ENCODE measurements around the gene PTPN3. TPM values are rescaled to one million over a fixed set of nuclear protein-coding genes. Genes with fewer than 3 reads are reported as not detected.

PTPN3 gene
- total and polyA plus RNA-seq, 10 of the 15 experiments (the other 5 are each of a cell fraction or from before 2014, with no cell fraction given) = 0.18 to 1.3 (median 0.39) TPM

DNA sequence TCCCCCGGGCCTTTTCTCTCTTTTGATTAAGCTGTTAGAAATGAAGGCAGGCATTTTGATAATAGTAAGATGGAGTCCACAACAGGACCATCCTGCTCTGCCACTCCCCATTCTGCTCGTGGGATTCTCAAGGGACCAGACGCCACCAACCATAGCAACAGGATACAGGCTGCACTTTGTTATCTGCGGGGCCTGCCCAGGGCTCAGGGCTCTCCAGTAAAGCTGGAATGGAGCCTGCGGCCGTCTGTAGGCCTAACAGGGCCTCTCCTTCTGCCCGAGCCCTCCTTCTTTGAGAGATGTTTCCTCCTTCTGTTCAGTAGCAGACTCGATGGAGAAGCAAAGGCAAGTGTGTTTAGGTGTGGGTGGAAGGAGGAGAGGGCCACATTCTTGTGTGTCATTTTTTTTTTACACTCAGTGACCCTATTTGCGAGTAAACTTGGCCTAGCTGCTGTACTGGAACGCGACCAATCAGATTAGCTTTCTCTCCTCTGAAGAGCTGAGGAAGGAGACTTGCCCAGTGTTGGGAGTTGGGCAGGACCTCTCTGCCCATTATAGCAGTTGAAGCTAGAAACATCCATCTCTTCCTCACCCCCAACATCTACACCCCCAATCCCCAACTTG, 168.4 kb downstream of the PTPN3 start:
- in situ Hi-C loops (cut with MboI) = no loop called here
- ATAC-seq = no peak
- ChIA-PET POLR2A (interaction anchor here (0.7 kb wide), 1 partner anchor 13 kb away, joined by 3 read pairs; no protein-coding TSS in a partner anchor), CTCF (no interaction called here), SMC1A (ENCODE audit: uncharacterized antibody, unreplicated experiment) (interaction anchor here (0.6 kb wide), 1 partner anchor 88 kb away, joined by 3 read pairs; no protein-coding TSS in a partner anchor), RAD21 (ENCODE audit: unreplicated experiment) (no interaction called here)
- Histone ChIP-seq H3K9me3 (replicated peaks; ENCODE audit: control insufficient read depth, insufficient read depth, low read length) (no peaks in the 10 kb centered on the region), H3K27me3 (replicated peaks in 1 of 2; ENCODE audit: control insufficient read depth in 2 of 2, insufficient read depth in 2 of 2, low read length in 1 of 2) (no peaks in the 10 kb centered on the region; a peak in 1 of 4 replicates), H3K4me1 (ENCODE audit: control insufficient read depth, insufficient read depth, low read length) (no peaks in the 10 kb centered on the region), H3K4me3 (no peak overlapping the region), H3K4me2 (ENCODE audit: control insufficient read depth, insufficient read depth) (no peak overlapping the region), H2AFZ (ENCODE audit: control insufficient read depth, low read depth, low read length) (no peak overlapping the region), H4K20me1 (ENCODE audit: control insufficient read depth, insufficient read depth) (no peaks in the 10 kb centered on the region), H3K36me3 (ENCODE audit: control insufficient read depth in 2 of 2, insufficient read depth in 2 of 2, low read length in 1 of 2) (no peaks in the 10 kb centered on the region), H3K9ac (ENCODE audit: control insufficient read depth, insufficient read depth, low read length) (no peak overlapping the region), H3K79me2 (ENCODE audit: control insufficient read depth, insufficient read depth, low read length) (no peaks in the 10 kb centered on the region), H3K27ac (ENCODE audit: control insufficient read depth, insufficient read depth) (no peak overlapping the region)
- intact Hi-C loops (cut with micrococcal nuclease; ENCODE audit: unreplicated experiment) = no loop called here
- no peak for FAIRE-seq
- 37% methylated on average over 11 of the region's 11 CpGs for WGBS (ENCODE audit: insufficient coverage, insufficient replicate concordance, low lambda C conversion rate, missing lambda C conversion rate)
- TF ChIP-seq EZH2 (IDR thresholded peaks at IDR 0.05; ENCODE audit: borderline replicate concordance, control insufficient read depth, low read depth, low read length) = no peak
- BruUV-seq (replicated peaks) = no TSS peak
- no peak for DNase-seq (ENCODE audit: low read depth, low spot score)

GRCh38 chr9:109328978-109329637, 169.0 kb downstream of the PTPN3 start:
- H3K9ac ChIP-seq (ENCODE audit: control insufficient read depth, insufficient read depth, low read length) = no peak overlapping the region
- FAIRE-seq (no peak), ATAC-seq (no peak), DNase-seq (ENCODE audit: low read depth, low spot score) (no peak)
- H3K4me2 ChIP-seq (ENCODE audit: control insufficient read depth, insufficient read depth) = no peak overlapping the region
- no peaks in the 10 kb centered on the region for H4K20me1 ChIP-seq (ENCODE audit: control insufficient read depth, insufficient read depth)
- H3K4me1 ChIP-seq (ENCODE audit: control insufficient read depth, insufficient read depth, low read length) = no peaks in the 10 kb centered on the region
- no peak overlapping the region for H2AFZ ChIP-seq (ENCODE audit: control insufficient read depth, low read depth, low read length)
- intact Hi-C loops (cut with micrococcal nuclease; ENCODE audit: unreplicated experiment) = no loop called here
- H3K79me2 ChIP-seq (ENCODE audit: control insufficient read depth, insufficient read depth, low read length) = no peaks in the 10 kb centered on the region
- 37% methylated on average over 12 of the region's 12 CpGs for WGBS (ENCODE audit: insufficient coverage, insufficient replicate concordance, low lambda C conversion rate, missing lambda C conversion rate)
- H3K27me3 ChIP-seq (replicated peaks in 1 of 2; ENCODE audit: control insufficient read depth in 2 of 2, insufficient read depth in 2 of 2, low read length in 1 of 2) = no peaks in the 10 kb centered on the region; a peak in 1 of 4 replicates
- H3K4me3 ChIP-seq = no peak overlapping the region
- POLR2A ChIA-PET = interaction anchor here (0.7 kb wide), 1 partner anchor 13 kb away, joined by 3 read pairs; no protein-coding TSS in a partner anchor
- no peak overlapping the region for H3K27ac ChIP-seq (ENCODE audit: control insufficient read depth, insufficient read depth)
- no TSS peak for BruUV-seq (replicated peaks)
- SMC1A ChIA-PET (ENCODE audit: uncharacterized antibody, unreplicated experiment) = interaction anchor here (0.6 kb wide), 2 partner anchors 89 to 353 kb away, joined by 3 read pairs; no protein-coding TSS in a partner anchor
- CTCF ChIA-PET = interaction anchor here (0.6 kb wide), 1 partner anchor 9 kb away, joined by 3 read pairs; no protein-coding TSS in a partner anchor
- H3K36me3 ChIP-seq (ENCODE audit: control insufficient read depth in 2 of 2, insufficient read depth in 2 of 2, low read length in 1 of 2) = no peaks in the 10 kb centered on the region
- in situ Hi-C loops (cut with MboI) = no loop called here
- H3K9me3 ChIP-seq (replicated peaks; ENCODE audit: control insufficient read depth, insufficient read depth, low read length) = no peaks in the 10 kb centered on the region
- RAD21 ChIA-PET (ENCODE audit: unreplicated experiment) = no interaction called here
- no peak for TF ChIP-seq SPI1 (IDR thresholded peaks at IDR 0.05; ENCODE audit: borderline replicate concordance, insufficient read depth, low read depth, low read length)
- no peak for TF ChIP-seq STAT1 (conservative IDR thresholded peaks at IDR 0.05)
- TF ChIP-seq RAD51 (IDR thresholded peaks at IDR 0.05) = no peak
- TF ChIP-seq ZNF207 (IDR thresholded peaks at IDR 0.05; ENCODE audit: borderline replicate concordance) = no peak
- no peak for TF ChIP-seq PAX5 (IDR thresholded peaks at IDR 0.05; ENCODE audit: borderline replicate concordance, low read depth, low read length)
- TF ChIP-seq LARP7 (IDR thresholded peaks at IDR 0.05) = no peak
- no peak for TF ChIP-seq IKZF1 (conservative IDR thresholded peaks at IDR 0.05)
- no peak for TF ChIP-seq RELA (IDR thresholded peaks at IDR 0.05; ENCODE audit: borderline replicate concordance, partially characterized antibody)
- TF ChIP-seq POLR2A (IDR thresholded peaks at IDR 0.05; ENCODE audit: low read depth, low read length) = no peak
- TF ChIP-seq ZNF622 (IDR thresholded peaks at IDR 0.05) = no peak
- TF ChIP-seq IRF4 (IDR thresholded peaks at IDR 0.05; ENCODE audit: low read depth, low read length) = no peak
- TF ChIP-seq HDAC6 (IDR thresholded peaks at IDR 0.05; ENCODE audit: unreplicated experiment) = no peak
- no peak for TF ChIP-seq RELB (IDR thresholded peaks at IDR 0.05; ENCODE audit: low read depth)
- no peak for TF ChIP-seq POLR2AphosphoS2 (IDR thresholded peaks at IDR 0.05; ENCODE audit: low read depth, low read length)

Data from GM12878 (cell line).